Mucosa of descending colon (tissue), 3 donors: Measurements from ENCODE around the gene CASTOR1. TPM values are rescaled to one million over a fixed set of nuclear protein-coding genes. Genes with fewer than 3 reads are reported as not detected.
A peak's percentile ranks its signal among the peaks of the same experiment; 100 is the strongest.

ENCODE experiments used
- ATAC-seq: fragments of 200-7000 bp; cut with Tn5 transposase; one replicate; pipeline ENCODE4 v1.9.1; 2020; ENCODE audit warnings: mild to moderate bottlenecking, moderate library complexity
- DNase-seq, 3 donors: peaks; one replicate each; pipeline ENCODE4 v3.0.0-alpha.2; 2020
- H3K36me3 ChIP-seq: fragments of 200-600 bp; one replicate; pipeline ENCODE4 v1.8.0; 2021; ENCODE audit warnings: low read depth, mild to moderate bottlenecking
- H3K4me1 ChIP-seq: fragments of 200-600 bp; one replicate; pipeline ENCODE4 v1.8.0; 2021; ENCODE audit warnings: low read depth, mild to moderate bottlenecking
- H3K4me3 ChIP-seq: fragments of 200-600 bp; one replicate; pipeline ENCODE4 v1.8.0; 2021; ENCODE audit warnings: mild to moderate bottlenecking
- H3K9me3 ChIP-seq: fragments of 200-600 bp; one replicate; pipeline ENCODE4 v1.8.0; 2021; ENCODE audit warnings: mild to moderate bottlenecking
- intact Hi-C, 2 donors: fragments of 100-400 bp; cut with DNase I in 1 of 2; cut with micrococcal nuclease in 1 of 2; formaldehyde crosslinking; loops; one replicate each; pipeline versions ENCODE4 v1.11.0 to v1.11.1; 2022; cut with DNase I, micrococcal nuclease
- total RNA-seq, 3 donors: library from RNA; stranded (reverse); fragmentation: NEBNext Ultra II Directional in 2 of 3; extraction: Animal tissue kit (Norgen Biotek cat#: 25700) in 2 of 3; gene quantifications; one replicate each; pipeline versions ENCODE4 v1.2.1 to v1.2.4, GENCODE V29; 2021 to 2023
- TF ChIP-seq, protein P1 (sequence below): fragments of 200-600 bp; IDR thresholded peaks from one replicate; pipeline ENCODE4 v1.8.0; 2022; ENCODE audit warnings: antibody characterized with exemption, mild to moderate bottlenecking
- donor health status: DM: no; HTN: no; CAD: no; lungs with moderate emphysema.
- donor health status: DM: no; HTN: no; CAD: no.
- donor health status: DM: no; HTN: yes; CAD: no.

The CASTOR1 gene
- total RNA-seq, 3 donors from 2014 or later, result 6.1 to 8.4 (median 7.6) TPM

DNA sequence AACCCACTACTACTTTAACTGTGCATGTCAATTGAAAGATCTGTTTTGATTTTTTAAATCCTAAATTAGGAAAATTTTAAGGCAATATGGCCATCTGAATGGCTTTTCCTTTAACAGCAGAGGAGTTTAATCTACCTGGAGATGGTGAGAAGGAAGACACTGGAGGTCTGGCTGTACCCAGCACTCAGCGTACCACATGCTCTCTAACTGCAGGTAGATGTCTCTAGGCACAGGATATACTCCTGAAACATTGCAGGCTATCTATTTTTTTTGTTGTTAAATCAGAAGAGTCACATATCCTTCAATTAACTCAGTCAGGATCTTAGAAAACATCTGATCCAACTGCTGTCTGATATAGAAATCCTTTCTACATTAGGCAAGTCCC, 17.3 kb upstream of the CASTOR1 start:
- DNase-seq (no peak), ATAC-seq (no peak)
- Histone ChIP-seq H3K4me3 (no peak overlapping the region), H3K36me3 (no peaks in the 10 kb centered on the region), H3K4me1 (peaks cover 88% of the 10 kb centered on the region), H3K9me3 (no peaks in the 10 kb centered on the region)
- TF ChIP-seq, protein P1, sequence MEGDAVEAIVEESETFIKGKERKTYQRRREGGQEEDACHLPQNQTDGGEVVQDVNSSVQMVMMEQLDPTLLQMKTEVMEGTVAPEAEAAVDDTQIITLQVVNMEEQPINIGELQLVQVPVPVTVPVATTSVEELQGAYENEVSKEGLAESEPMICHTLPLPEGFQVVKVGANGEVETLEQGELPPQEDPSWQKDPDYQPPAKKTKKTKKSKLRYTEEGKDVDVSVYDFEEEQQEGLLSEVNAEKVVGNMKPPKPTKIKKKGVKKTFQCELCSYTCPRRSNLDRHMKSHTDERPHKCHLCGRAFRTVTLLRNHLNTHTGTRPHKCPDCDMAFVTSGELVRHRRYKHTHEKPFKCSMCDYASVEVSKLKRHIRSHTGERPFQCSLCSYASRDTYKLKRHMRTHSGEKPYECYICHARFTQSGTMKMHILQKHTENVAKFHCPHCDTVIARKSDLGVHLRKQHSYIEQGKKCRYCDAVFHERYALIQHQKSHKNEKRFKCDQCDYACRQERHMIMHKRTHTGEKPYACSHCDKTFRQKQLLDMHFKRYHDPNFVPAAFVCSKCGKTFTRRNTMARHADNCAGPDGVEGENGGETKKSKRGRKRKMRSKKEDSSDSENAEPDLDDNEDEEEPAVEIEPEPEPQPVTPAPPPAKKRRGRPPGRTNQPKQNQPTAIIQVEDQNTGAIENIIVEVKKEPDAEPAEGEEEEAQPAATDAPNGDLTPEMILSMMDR, result no peak
- intact Hi-C loops, result no loop called here

DNA sequence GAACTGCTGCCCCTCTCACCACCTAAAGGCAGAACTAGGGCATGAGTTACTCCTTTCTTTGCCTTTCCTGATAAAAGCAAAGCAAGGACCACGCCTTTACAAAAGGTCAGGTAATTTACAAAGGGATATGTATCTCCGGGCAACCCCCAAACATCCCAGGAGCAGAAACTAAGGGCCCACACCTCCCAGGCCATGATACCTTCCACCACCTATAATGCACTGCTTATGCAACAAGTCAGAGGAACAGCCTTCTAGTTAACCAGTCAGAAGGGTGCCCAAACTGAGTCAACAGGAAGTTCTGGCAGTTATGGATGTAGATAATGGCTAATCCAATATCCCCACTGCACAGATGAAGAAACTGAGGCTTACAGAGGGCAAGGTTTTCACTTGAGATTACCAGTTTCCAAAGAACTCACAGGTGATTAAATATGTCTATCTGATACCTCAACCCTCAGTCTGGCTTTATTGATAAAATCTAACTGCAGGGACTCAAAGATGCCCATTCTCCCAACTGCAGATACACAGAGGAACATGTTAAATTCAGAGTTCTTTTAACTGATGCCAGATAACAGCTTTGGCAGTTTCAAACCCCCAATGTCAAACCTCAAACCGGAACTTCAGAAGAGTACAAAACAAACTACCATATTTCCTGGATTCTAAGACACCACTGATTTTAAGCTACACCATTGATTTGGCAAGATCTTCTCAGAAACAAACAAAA, 16.8 kb upstream of the CASTOR1 start:
- peaks cover 86% of the 10 kb centered on the region for H3K4me1 ChIP-seq

GRCh38 chr22:30305519-30305905, 16.2 kb upstream of the CASTOR1 start:
- intact Hi-C loops, result no loop called here
- no peaks in the 10 kb centered on the region for H3K9me3 ChIP-seq
- H3K36me3 ChIP-seq, result no peaks in the 10 kb centered on the region
- TF ChIP-seq, protein P1, result no peak
- H3K4me3 ChIP-seq, result no peak overlapping the region
- H3K4me1 ChIP-seq, result peaks cover 80% of the 10 kb centered on the region
- DNase-seq, result peak; percentile 71 to 85 (median 71)
- ATAC-seq, result peak; percentile 74

More for the DNA sequence above, 16.8 kb upstream of the CASTOR1 start:
- ATAC-seq (peak; percentile 48), DNase-seq (no peak)
- H3K4me3 ChIP-seq, result no peak overlapping the region
- H3K9me3 ChIP-seq, result no peaks in the 10 kb centered on the region
- intact Hi-C loops, result no loop called here
- TF ChIP-seq, protein P1, result no peak
- no peaks in the 10 kb centered on the region for H3K36me3 ChIP-seq

GRCh38 chr22:30304495-30305244, 15.4 kb upstream of the CASTOR1 start:
- Histone ChIP-seq H3K36me3 (no peaks in the 10 kb centered on the region), H3K4me3 (no peak overlapping the region), H3K4me1 (peaks cover 72% of the 10 kb centered on the region), H3K9me3 (no peaks in the 10 kb centered on the region)
- intact Hi-C loops, result no loop called here
- ATAC-seq (peak; percentile 25), DNase-seq (peak; percentile 62 to 73 (median 66))
- TF ChIP-seq, protein P1, result no peak

DNA sequence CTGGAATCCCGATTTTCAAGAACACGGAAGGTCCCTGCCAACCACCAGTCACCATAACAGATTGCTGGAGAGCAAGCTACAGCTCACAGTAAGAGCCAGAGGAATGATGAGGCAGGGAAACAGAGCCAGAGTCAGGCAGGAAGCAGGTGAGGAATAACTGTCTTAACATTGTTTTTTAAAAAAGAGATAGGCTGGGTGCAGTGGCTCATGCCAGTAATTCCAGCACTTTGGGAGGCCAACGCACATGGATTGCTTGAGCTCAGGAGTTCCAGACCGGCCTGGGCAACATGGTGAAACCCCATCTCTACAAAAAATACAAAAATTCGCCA, 13.5 kb upstream of the CASTOR1 start:
- intact Hi-C loops, result no loop called here
- peaks cover 66% of the 10 kb centered on the region for H3K4me1 ChIP-seq
- TF ChIP-seq, protein P1, result no peak
- H3K4me3 ChIP-seq, result no peak overlapping the region
- H3K9me3 ChIP-seq, result no peaks in the 10 kb centered on the region
- ATAC-seq (no peak), DNase-seq (no peak)
- H3K36me3 ChIP-seq, result no peaks in the 10 kb centered on the region
